HEK293 (cell line): ENCODE measurements around the gene PTTG2.
"Not testable (repeated sequence)": the region's sequence is repeated elsewhere in the genome, so short reads cannot be mapped to it uniquely, and the experiment has no call there.

Experiments used
- CTCF ChIA-PET: fragments of 350-600 bp; formaldehyde crosslinking; extraction: SDS; loops from one replicate; lab custom pipeline; 2021; ENCODE audit warnings: antibody characterized with exemption; lab: Yijun Ruan, JAX
- POLR2A ChIA-PET: fragments of 300-600 bp; formaldehyde crosslinking; extraction: SDS; loops from one replicate; lab custom pipeline; 2020; ENCODE audit warnings: antibody characterized with exemption, inconsistent platforms; lab: Yijun Ruan, JAX
- H3K27ac ChIP-seq: fragments of 200-500 bp; sonication (Bioruptor generic); 2 replicates; pipeline ENCODE4 v1.5.1; 2014; ENCODE audit warnings: low read depth, low read length, control low read depth, inconsistent platforms; ENCODE audit errors: extremely low read depth
- H3K36me3 ChIP-seq, 2 experiments: fragments of 200-500 bp in 1 of 2; sonication (Bioruptor generic) in 1 of 2; 1 replicate in 1 of 2; 2 replicates in 1 of 2; pipeline ENCODE4 v1.5.1; 2014 to 2017; ENCODE audit warnings: inconsistent platforms in 2 of 2, low read length in 2 of 2; ENCODE audit not compliant: control insufficient read depth in 2 of 2, insufficient read depth in 1 of 2
- H3K4me1 ChIP-seq: fragments of 200-500 bp; sonication (Bioruptor generic); 2 replicates; pipeline ENCODE4 v1.5.1; 2014; ENCODE audit warnings: mild to moderate bottlenecking, low read length, inconsistent platforms; ENCODE audit not compliant: control insufficient read depth, insufficient read depth
- H3K4me3 ChIP-seq: 2 replicates; pipeline ENCODE4 v1.5.1; 2011; ENCODE audit warnings: low read depth, mild to moderate bottlenecking, control low read depth, low read length, moderate library complexity
- H3K9me3 ChIP-seq: fragments of 200-500 bp; sonication (Bioruptor generic); 2 replicates; pipeline ENCODE4 v1.5.1; 2014; ENCODE audit warnings: low read depth, low read length, inconsistent platforms; ENCODE audit not compliant: control insufficient read depth, insufficient read depth
- GLIS2 ChIP-seq: fragments of 450-650 bp; formaldehyde crosslinking; IDR thresholded peaks from 2 replicates; pipeline ENCODE4 v1.5.1; 2016; ENCODE audit warnings: missing biosample characterization, missing genetic modification characterization
- KLF9 ChIP-seq: fragments of 450-650 bp; formaldehyde crosslinking; IDR thresholded peaks from 2 replicates; pipeline ENCODE4 v1.5.1; 2016; ENCODE audit warnings: missing biosample characterization, missing genetic modification characterization, low read depth
- SALL2 ChIP-seq: fragments of 450-650 bp; formaldehyde crosslinking; IDR thresholded peaks from 2 replicates; pipeline ENCODE4 v1.5.0; 2017; ENCODE audit warnings: missing biosample characterization, mild to moderate bottlenecking, missing genetic modification characterization, borderline replicate concordance
- SP2 ChIP-seq: fragments of 450-650 bp; formaldehyde crosslinking; IDR thresholded peaks from 2 replicates; pipeline ENCODE4 v1.5.1; 2016; ENCODE audit warnings: missing biosample characterization, missing genetic modification characterization
- SP3 ChIP-seq: fragments of 450-650 bp; formaldehyde crosslinking; IDR thresholded peaks from 2 replicates; pipeline ENCODE4 v1.5.1; 2016; ENCODE audit warnings: missing biosample characterization, missing genetic modification characterization
- ZIC2 ChIP-seq: fragments of 450-650 bp; formaldehyde crosslinking; IDR thresholded peaks from 2 replicates; pipeline ENCODE4 v1.5.1; 2016; ENCODE audit warnings: missing biosample characterization, missing genetic modification characterization
- ZNF24 ChIP-seq: fragments of 450-650 bp; formaldehyde crosslinking; IDR thresholded peaks from 2 replicates; pipeline ENCODE4 v1.5.1; 2016; ENCODE audit warnings: missing biosample characterization, missing genetic modification characterization
- ZNF324 ChIP-seq: fragments of 450-650 bp; formaldehyde crosslinking; IDR thresholded peaks from 2 replicates; pipeline ENCODE4 v1.5.1; 2016; ENCODE audit warnings: missing biosample characterization, missing genetic modification characterization
- ZNF335 ChIP-seq: fragments of 450-650 bp; formaldehyde crosslinking; conservative IDR thresholded peaks from 2 replicates; pipeline ENCODE4 v1.5.1; 2016; ENCODE audit warnings: missing biosample characterization, missing genetic modification characterization
- ZNF423 ChIP-seq: fragments of 450-650 bp; formaldehyde crosslinking; IDR thresholded peaks from 2 replicates; pipeline ENCODE4 v1.5.1; 2016; ENCODE audit warnings: missing biosample characterization, missing genetic modification characterization
- ZNF692 ChIP-seq: fragments of 450-650 bp; formaldehyde crosslinking; IDR thresholded peaks from 2 replicates; pipeline ENCODE4 v1.5.1; 2016; ENCODE audit warnings: missing biosample characterization, missing genetic modification characterization
- ZSCAN30 ChIP-seq: fragments of 450-650 bp; IDR thresholded peaks from 2 replicates; pipeline ENCODE4 v1.5.1; 2018; ENCODE audit warnings: missing biosample characterization, mild to moderate bottlenecking, missing genetic modification characterization, moderate library complexity
- ZXDB ChIP-seq: fragments of 450-650 bp; formaldehyde crosslinking; IDR thresholded peaks from 2 replicates; pipeline ENCODE4 v1.5.1; 2016; ENCODE audit warnings: missing biosample characterization, missing genetic modification characterization
- TF ChIP-seq, protein P1 (sequence below): fragments of 450-650 bp; formaldehyde crosslinking; IDR thresholded peaks from 2 replicates; pipeline ENCODE4 v1.5.1; 2016; ENCODE audit warnings: missing biosample characterization, missing genetic modification characterization, low read depth

The PTTG2 gene

GRCh38 chr4:37971202-37971601, 11.0 kb downstream of the PTTG2 start (continued):
- TF ChIP-seq ZNF692 (tag by site-specific recombination), result no peak

DNA sequence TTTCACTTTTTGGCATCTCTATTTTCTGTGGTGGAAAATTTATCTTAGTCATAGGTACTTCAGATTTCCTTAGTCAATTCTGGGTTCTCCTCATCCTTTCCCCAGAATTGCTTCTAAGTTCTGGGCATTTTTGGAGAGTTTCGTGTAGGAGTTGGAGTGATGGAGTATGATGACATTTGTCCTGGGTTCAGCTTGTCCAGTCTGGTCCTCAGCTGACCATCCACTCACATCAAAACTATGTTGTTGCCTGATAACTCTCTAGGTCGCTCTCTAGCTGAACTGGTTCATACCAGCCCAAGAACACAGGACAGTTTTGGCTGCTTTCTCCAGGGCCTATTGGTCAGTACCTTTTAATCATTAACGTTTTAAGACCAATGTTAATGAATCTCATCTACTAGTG, 13.2 kb downstream of the PTTG2 start:
- Histone ChIP-seq H3K4me1 (no peaks in the 10 kb centered on the region), H3K9me3 (no peaks in the 10 kb centered on the region), H3K27ac (no peak overlapping the region), H3K36me3 (no peaks in the 10 kb centered on the region), H3K4me3 (no peak overlapping the region)
- TF ChIP-seq, protein P1, sequence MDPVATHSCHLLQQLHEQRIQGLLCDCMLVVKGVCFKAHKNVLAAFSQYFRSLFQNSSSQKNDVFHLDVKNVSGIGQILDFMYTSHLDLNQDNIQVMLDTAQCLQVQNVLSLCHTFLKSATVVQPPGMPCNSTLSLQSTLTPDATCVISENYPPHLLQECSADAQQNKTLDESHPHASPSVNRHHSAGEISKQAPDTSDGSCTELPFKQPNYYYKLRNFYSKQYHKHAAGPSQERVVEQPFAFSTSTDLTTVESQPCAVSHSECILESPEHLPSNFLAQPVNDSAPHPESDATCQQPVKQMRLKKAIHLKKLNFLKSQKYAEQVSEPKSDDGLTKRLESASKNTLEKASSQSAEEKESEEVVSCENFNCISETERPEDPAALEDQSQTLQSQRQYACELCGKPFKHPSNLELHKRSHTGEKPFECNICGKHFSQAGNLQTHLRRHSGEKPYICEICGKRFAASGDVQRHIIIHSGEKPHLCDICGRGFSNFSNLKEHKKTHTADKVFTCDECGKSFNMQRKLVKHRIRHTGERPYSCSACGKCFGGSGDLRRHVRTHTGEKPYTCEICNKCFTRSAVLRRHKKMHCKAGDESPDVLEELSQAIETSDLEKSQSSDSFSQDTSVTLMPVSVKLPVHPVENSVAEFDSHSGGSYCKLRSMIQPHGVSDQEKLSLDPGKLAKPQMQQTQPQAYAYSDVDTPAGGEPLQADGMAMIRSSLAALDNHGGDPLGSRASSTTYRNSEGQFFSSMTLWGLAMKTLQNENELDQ (tag by site-specific recombination), result no peak
- CTCF ChIA-PET, result interaction anchor here (0.6 kb wide), 1 partner anchor 40 kb away, joined by 4 read pairs; no protein-coding TSS in a partner anchor
- POLR2A ChIA-PET, result no interaction called here

GRCh38 chr4:37975321-37975822, 15.2 kb downstream of the PTTG2 start:
- H3K27ac ChIP-seq, H3K36me3 ChIP-seq, POLR2A ChIA-PET, H3K4me1 ChIP-seq, H3K4me3 ChIP-seq, H3K9me3 ChIP-seq, CTCF ChIA-PET: not testable (repeated sequence)

- CTCF ChIA-PET, result interaction anchor here (0.9 to 1.2 kb wide), 3 partner anchors 10 to 534 kb away, joined by 3 to 4 read pairs (median 3); no protein-coding TSS in a partner anchor
- Histone ChIP-seq H3K9me3 (no peaks in the 10 kb centered on the region), H3K36me3 (no peaks in the 10 kb centered on the region), H3K27ac (no peak overlapping the region), H3K4me1 (no peaks in the 10 kb centered on the region; the same call in 1 of the 2 replicates), H3K4me3 (no peak overlapping the region; the same call in 1 of the 2 replicates)
- POLR2A ChIA-PET, result no interaction called here
- TF ChIP-seq ZNF335 (tag by site-specific recombination) (peak; percentile 50; the same call in 1 of the 2 replicates), ZNF423 (no peak)
Observed at GRCh38 chr4:37976507-37976906, 16.3 kb downstream of the PTTG2 start.

DNA sequence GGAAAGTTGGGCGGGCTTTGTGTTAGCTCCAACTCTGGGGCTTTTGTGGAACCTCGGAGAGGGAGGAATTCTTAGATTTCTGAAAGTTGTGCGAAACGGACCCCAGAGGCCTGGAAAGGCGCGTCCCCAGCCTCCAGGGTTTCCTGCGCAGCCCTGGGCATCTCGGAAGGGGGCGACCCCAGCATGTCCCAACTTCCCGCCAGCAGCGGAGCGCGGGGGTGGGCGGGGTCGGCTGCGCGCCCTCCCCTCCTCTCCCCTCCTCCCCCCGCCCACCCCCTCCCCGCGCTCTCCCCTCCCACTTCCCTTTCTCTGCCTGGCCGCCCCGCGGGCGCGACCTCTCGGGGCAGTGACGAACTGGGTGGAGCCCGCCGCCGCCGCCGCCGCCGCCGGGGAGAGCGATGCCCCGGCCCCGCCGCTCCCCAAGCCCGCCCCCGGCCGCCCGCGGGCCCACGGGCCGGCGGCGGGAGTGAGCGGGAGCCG, 16.8 kb downstream of the PTTG2 start:
- Histone ChIP-seq H3K4me3 (peak overlapping the region; percentile 40), H3K36me3 (no peaks in the 10 kb centered on the region), H3K4me1 (peaks cover 3% of the 10 kb centered on the region; the same call in 1 of the 2 replicates), H3K9me3 (no peaks in the 10 kb centered on the region), H3K27ac (peak overlapping the region; percentile 51; the same call in 1 of the 2 replicates)
- ChIA-PET CTCF (interaction anchor here (0.7 to 1.2 kb wide), 4 partner anchors 11 to 535 kb away, joined by 3 to 4 read pairs (median 4); no protein-coding TSS in a partner anchor), POLR2A (no interaction called here)
- TF ChIP-seq ZNF24 (tag by site-specific recombination), result no peak
- TF ChIP-seq ZIC2 (tag by site-specific recombination), result 0 out of 2 replicates have a peak, but pooled peaks have one; percentile 11
- TF ChIP-seq SALL2, result no peak
- 0 out of 2 replicates have a peak, but pooled peaks have one; percentile 24 for TF ChIP-seq ZXDB
- peak; percentile 45; the same call in 1 of the 2 replicates for TF ChIP-seq KLF9 (tag by site-specific recombination)
- TF ChIP-seq ZSCAN30 (tag by site-specific recombination), result 0 out of 2 replicates have a peak, but pooled peaks have one; percentile 30
- 0 out of 2 replicates have a peak, but pooled peaks have one; percentile 20 for TF ChIP-seq SP3 (tag by site-specific recombination)
- peak; percentile 82 for TF ChIP-seq GLIS2 (tag by site-specific recombination)
- peak; percentile 39; the same call in 1 of the 2 replicates for TF ChIP-seq SP2 (tag by site-specific recombination)
- TF ChIP-seq ZNF324, result no peak
